Osteocyte (in vitro differentiated cells): ENCODE measurements around the gene FLACC1. TPM values are rescaled to one million over a fixed set of nuclear protein-coding genes. Genes with fewer than 3 reads are reported as not detected.

Source experiments
- DNase-seq: peaks from one replicate; pipeline ENCODE4 v3.0.0; 2021; ENCODE audit warnings: mixed read lengths; ENCODE audit not compliant: unreplicated experiment; ENCODE audit errors: extremely low spot score
- H3K27ac Mint-ChIP-seq: one replicate; pipeline ENCODE4 v1.8.0; 2021; ENCODE audit warnings: mild to moderate bottlenecking, mixed read lengths; ENCODE audit not compliant: unreplicated experiment
- H3K27me3 Mint-ChIP-seq: one replicate; pipeline ENCODE4 v1.8.0; 2021; ENCODE audit warnings: mixed read lengths; ENCODE audit not compliant: unreplicated experiment
- H3K36me3 Mint-ChIP-seq: one replicate; pipeline ENCODE4 v1.8.0; 2021; ENCODE audit warnings: mixed read lengths; ENCODE audit not compliant: unreplicated experiment
- H3K4me1 Mint-ChIP-seq: one replicate; pipeline ENCODE4 v1.8.0; 2021; ENCODE audit warnings: mixed read lengths; ENCODE audit not compliant: unreplicated experiment
- H3K4me3 Mint-ChIP-seq: one replicate; pipeline ENCODE4 v1.8.0; 2021; ENCODE audit warnings: mild to moderate bottlenecking, moderate library complexity, mixed read lengths; ENCODE audit not compliant: unreplicated experiment
- H3K9me3 Mint-ChIP-seq: one replicate; pipeline ENCODE4 v1.8.0; 2021; ENCODE audit warnings: mixed read lengths; ENCODE audit not compliant: unreplicated experiment
- total RNA-seq: library from RNA; stranded (reverse); gene quantifications from 2 replicates; pipeline ENCODE4 v1.2.1, GENCODE V29; 2021
- TF ChIP-seq, protein P1 (sequence below): fragments of 200-600 bp; sonication (generic); IDR thresholded peaks from 2 replicates; pipeline ENCODE4 v1.5.0; 2021; ENCODE audit warnings: antibody characterized with exemption, mild to moderate bottlenecking, moderate library complexity

Gene FLACC1
- total RNA-seq, 1 donor from 2014 or later: 2.1 TPM

DNA sequence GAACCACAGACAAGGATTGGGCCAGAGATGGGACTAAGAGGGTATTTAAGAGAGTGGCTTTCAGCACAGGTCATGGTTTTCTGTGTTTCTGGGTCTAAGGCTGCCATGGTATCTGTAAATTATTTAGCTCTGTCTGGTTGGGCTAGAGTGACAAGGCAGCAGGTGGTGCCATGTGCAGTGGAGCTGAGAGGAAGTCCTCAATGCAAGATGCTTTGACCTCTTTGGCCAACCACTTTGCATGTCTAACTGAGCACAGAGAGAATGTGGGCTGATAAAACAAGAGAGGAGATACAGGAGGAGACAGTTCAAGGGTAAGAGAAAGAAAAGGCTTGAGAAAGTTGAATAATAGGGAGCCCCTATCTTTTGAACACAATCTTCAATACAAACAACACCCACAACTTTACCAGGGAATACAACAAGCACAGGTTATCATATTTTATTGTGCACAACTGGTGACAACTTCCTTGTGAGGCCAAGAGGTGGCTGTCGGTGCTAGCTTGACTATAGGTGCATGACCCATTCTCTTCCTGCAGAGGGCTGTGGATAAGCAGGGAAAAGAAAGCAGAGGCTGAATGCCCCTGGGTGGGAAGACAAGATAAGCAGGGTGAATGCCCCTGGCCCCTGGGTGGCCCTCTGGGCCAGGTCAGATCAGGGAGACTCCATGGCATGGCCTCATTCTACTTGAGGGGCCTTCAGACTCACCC, 12.3 kb downstream of the FLACC1 start:
- no peaks in the 10 kb centered on the region for H3K9me3 Mint-ChIP-seq
- H3K27me3 Mint-ChIP-seq: no peaks in the 10 kb centered on the region
- no peak overlapping the region for H3K4me3 Mint-ChIP-seq
- peaks cover 11% of the 10 kb centered on the region for H3K36me3 Mint-ChIP-seq
- no peaks in the 10 kb centered on the region for H3K4me1 Mint-ChIP-seq
- TF ChIP-seq, protein P1, sequence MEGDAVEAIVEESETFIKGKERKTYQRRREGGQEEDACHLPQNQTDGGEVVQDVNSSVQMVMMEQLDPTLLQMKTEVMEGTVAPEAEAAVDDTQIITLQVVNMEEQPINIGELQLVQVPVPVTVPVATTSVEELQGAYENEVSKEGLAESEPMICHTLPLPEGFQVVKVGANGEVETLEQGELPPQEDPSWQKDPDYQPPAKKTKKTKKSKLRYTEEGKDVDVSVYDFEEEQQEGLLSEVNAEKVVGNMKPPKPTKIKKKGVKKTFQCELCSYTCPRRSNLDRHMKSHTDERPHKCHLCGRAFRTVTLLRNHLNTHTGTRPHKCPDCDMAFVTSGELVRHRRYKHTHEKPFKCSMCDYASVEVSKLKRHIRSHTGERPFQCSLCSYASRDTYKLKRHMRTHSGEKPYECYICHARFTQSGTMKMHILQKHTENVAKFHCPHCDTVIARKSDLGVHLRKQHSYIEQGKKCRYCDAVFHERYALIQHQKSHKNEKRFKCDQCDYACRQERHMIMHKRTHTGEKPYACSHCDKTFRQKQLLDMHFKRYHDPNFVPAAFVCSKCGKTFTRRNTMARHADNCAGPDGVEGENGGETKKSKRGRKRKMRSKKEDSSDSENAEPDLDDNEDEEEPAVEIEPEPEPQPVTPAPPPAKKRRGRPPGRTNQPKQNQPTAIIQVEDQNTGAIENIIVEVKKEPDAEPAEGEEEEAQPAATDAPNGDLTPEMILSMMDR: no peak
- no peak overlapping the region for H3K27ac Mint-ChIP-seq
- DNase-seq: no peak

DNA sequence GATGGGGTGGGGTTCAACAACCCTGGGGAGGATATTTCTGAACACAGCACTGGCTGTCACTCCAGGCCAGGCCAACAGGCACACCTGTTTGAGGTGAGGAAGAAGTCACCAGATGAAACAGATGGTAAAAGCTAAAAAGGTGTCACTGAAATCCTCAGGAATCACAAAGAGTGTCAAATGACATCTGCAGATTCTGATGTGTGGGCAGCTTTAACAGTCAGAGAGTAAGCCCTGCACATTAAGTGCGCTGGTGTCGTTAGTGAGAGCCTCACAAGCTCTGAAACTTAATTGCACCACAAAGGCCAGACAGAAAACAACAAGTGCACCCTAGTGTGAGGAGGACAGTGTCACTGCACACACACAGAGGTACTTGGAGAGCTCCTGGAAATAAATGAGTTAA, 13.6 kb downstream of the FLACC1 start:
- Mint-ChIP-seq H3K36me3 (peaks cover 16% of the 10 kb centered on the region), H3K4me3 (no peak overlapping the region), H3K4me1 (no peaks in the 10 kb centered on the region), H3K27ac (no peak overlapping the region), H3K27me3 (no peaks in the 10 kb centered on the region), H3K9me3 (peaks cover 2% of the 10 kb centered on the region)
- no peak for DNase-seq
- TF ChIP-seq, protein P1: no peak

DNA sequence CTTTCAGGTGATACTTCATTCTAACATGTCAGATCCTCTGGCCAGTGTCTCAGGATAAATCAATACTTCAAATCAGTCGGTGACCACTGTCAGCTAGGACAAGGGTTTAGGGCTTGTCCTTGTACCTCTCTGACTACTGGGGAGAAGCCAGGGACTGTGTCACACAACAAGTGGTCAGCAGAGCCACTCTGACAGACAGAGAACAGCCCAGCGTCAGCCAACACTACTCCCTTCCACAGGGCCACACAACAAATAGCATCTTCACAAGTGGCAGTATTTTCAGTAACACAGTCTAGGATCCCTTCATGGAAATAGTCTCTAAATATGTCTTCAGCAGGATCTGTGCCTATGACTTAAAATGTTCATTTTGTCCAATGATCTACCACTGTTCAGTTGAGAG, 14.2 kb downstream of the FLACC1 start:
- H3K27me3 Mint-ChIP-seq: no peaks in the 10 kb centered on the region
- no peaks in the 10 kb centered on the region for H3K4me1 Mint-ChIP-seq
- no peak overlapping the region for H3K27ac Mint-ChIP-seq
- TF ChIP-seq, protein P1: no peak
- DNase-seq: no peak
- peaks cover 8% of the 10 kb centered on the region for H3K9me3 Mint-ChIP-seq
- peaks cover 16% of the 10 kb centered on the region for H3K36me3 Mint-ChIP-seq
- no peak overlapping the region for H3K4me3 Mint-ChIP-seq

DNA sequence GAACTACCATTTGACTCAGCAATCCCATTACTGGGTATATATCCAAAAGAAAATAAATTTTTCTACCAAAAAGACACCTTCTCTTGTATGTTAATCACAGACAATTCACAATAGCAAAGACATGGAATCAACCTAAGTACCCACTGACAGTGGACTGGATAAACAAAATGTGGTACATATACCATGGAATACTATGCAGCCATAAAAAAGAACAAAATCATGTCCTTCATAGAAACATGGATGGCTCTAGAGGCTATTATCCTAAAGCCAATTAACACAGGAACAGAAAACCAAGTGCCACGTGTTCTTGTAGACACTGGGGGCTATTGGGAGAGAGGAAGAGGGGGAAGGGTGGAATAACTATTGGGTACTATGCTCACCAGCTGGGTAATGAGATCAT, 27.7 kb downstream of the FLACC1 start:
- H3K9me3 Mint-ChIP-seq: peaks cover 19% of the 10 kb centered on the region
- peaks cover 2% of the 10 kb centered on the region for H3K36me3 Mint-ChIP-seq
- H3K27me3 Mint-ChIP-seq: no peaks in the 10 kb centered on the region
- no peak overlapping the region for H3K4me3 Mint-ChIP-seq
- no peak overlapping the region for H3K27ac Mint-ChIP-seq
- DNase-seq: no peak
- TF ChIP-seq, protein P1: no peak
- no peaks in the 10 kb centered on the region for H3K4me1 Mint-ChIP-seq

DNA sequence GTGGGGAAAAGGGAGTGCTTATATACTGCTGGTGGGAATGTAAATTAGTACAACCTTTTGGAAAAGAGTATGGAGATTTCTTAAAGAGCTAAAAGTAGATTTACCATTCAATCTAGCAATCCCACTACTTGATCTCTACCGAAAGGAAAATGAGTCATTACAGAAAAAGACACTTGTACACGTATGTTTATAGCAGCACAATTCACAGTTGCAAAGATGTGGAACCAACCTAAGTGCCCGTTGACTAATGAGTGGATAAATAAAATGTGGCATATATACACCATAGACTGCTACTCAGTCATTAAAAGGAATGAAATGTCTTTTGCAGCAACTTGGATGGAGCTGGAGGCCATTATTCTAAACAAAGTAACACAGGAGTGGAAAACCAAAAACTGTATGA, 29.5 kb downstream of the FLACC1 start:
- H3K4me3 Mint-ChIP-seq: no peak overlapping the region
- peaks cover 11% of the 10 kb centered on the region for H3K36me3 Mint-ChIP-seq
- H3K27me3 Mint-ChIP-seq: no peaks in the 10 kb centered on the region
- TF ChIP-seq, protein P1: no peak
- no peaks in the 10 kb centered on the region for H3K4me1 Mint-ChIP-seq
- no peak overlapping the region for H3K27ac Mint-ChIP-seq
- no peak for DNase-seq
- H3K9me3 Mint-ChIP-seq: peaks cover 31% of the 10 kb centered on the region
